KOPT-K1 (cell line): ENCODE measurements around the gene USP34.
"Not testable (repeated sequence)": the region's sequence is repeated elsewhere in the genome, so short reads cannot be mapped to it uniquely, and the experiment has no call there.

ENCODE experiments used
- H3K27ac ChIP-seq: fragments of 200-600 bp; sonication (generic); 2 replicates; pipeline ENCODE4 v1.5.1; 2016; ENCODE audit warnings: antibody characterized with exemption, mild to moderate bottlenecking, low read depth, low read length; ENCODE audit not compliant: poor library complexity, severe bottlenecking
- H3K36me3 ChIP-seq: fragments of 200-600 bp; sonication (generic); 2 replicates; pipeline ENCODE4 v1.5.1; 2017; ENCODE audit warnings: antibody characterized with exemption, mild to moderate bottlenecking, low read length, moderate library complexity; ENCODE audit not compliant: insufficient read depth
- H3K9me3 ChIP-seq: fragments of 200-600 bp; sonication (generic); 2 replicates; pipeline ENCODE4 v1.5.1; 2017; ENCODE audit warnings: antibody characterized with exemption, low read length, mild to moderate bottlenecking; ENCODE audit not compliant: insufficient read depth, poor library complexity, severe bottlenecking

USP34 gene

DNA sequence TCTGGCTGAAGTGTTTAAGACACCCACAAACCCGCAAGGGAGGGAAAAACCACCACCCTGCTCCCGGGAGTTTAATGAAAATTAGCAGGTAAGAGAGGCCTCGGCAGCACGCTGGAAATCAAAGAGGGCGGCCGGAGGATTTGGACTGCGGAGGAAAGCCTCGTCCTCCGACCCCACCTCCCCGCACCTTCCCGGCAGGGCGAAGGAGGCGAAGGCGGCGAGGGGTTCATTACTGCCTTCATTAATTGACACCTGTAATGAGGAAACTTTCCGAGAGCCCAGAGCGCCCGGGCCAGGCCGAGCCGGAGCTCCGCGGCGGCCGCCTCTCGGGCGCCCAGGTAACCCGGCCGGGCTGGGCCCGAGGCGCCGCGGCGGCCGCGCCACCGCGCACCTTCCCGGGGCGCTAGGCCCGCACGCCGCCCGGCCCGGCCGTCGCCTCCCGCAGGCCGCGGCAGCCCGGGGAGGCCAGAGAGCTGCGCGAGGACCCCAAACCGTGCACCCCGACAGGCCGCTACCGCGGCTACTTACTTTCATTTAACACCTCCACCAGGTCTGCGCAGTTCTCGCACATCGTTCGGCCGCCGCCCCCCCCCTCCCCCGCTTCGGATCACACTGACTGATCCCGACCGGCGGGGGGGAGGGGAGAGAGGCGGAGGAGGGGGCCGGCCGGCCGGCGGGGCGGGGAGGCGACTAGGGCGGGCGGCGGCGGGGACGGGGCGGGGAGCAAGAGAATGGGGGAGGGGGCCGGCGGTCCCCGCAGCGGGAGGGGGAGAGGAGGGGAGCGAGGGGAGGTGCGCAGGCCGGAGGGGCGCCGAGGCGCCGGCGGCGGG lies 550 bp downstream of the USP34 start:
- Histone ChIP-seq H3K9me3 (no peaks in the 10 kb centered on the region), H3K36me3 (peaks cover 30% of the 10 kb centered on the region), H3K27ac (peak overlapping the region; percentile 76)

DNA sequence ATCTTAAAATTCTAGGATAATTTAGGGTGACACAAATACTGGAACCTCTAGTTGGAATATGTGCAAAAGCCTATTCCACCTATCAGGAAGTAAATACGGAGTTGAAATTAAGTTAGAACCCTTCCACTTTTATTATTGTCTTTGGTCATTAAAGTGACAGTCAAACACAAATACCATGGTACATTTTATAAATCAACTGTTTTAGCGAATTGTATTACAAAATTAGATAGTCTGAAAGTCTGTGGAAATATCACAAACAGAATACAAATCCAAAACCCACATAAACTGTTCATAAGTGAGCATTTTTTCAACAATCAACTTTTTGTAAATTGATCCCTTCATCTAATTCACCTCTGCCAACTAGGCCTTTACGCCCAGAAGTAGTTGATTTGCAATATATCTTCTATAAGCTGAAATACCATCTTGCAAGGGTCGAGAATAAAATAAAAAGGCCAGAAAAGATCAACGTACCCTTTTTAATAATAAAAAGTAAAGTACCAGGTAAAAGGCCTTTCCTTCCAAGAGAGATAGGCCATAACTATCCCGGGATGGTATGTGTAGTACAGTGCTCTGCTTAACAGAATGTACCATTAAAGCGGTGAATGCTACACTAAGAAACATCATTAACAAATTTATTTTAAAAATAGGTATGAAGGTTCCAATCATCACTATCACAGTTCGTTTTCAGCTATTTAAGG lies 1.3 kb downstream of the USP34 start:
- no peaks in the 10 kb centered on the region for H3K9me3 ChIP-seq
- peak overlapping the region; percentile 76 for H3K27ac ChIP-seq
- H3K36me3 ChIP-seq, result peaks cover 30% of the 10 kb centered on the region

DNA sequence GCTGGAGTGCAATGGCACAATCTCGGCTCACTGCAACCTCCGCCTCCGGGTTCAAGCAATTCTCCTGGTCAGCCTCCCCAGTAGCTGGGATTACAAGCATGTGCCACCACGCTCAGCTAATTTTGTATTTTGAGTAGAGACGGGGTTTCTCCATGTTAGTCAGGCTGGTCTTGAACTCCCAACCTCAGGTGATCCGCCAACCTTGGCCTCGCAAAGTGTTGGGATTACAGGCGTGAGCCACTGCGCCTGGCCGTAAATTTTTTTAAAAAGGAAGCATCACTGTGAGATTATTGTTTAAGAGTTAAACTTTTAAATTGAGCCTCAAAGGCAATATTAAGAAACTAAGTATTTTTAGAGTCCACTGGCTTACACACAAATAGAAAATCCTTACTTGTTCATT lies 2.7 kb downstream of the USP34 start:
- H3K36me3 ChIP-seq, result peaks cover 30% of the 10 kb centered on the region
- H3K9me3 ChIP-seq, H3K27ac ChIP-seq: not testable (repeated sequence)

DNA sequence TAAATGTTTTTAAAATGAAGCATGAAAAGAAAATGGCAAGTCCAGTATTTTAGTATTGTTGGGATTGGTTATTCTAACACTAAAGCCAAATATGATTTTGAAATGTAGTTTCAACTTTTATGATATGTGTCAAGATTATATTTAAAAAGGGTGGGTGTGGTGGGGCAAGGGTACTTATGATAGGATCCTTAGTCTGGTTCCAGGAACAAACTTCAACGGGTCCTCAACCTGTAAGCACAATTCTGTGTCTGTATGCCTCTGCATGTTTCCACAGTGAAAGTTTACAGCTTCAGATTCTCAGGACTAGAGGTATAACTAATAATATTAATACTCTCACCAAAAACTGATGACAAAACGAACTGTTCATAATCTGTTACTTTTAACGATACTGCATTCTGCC lies 5.8 kb downstream of the USP34 start:
- H3K36me3 ChIP-seq, result peaks cover 38% of the 10 kb centered on the region
- no peaks in the 10 kb centered on the region for H3K9me3 ChIP-seq
- H3K27ac ChIP-seq, result no peak overlapping the region

DNA sequence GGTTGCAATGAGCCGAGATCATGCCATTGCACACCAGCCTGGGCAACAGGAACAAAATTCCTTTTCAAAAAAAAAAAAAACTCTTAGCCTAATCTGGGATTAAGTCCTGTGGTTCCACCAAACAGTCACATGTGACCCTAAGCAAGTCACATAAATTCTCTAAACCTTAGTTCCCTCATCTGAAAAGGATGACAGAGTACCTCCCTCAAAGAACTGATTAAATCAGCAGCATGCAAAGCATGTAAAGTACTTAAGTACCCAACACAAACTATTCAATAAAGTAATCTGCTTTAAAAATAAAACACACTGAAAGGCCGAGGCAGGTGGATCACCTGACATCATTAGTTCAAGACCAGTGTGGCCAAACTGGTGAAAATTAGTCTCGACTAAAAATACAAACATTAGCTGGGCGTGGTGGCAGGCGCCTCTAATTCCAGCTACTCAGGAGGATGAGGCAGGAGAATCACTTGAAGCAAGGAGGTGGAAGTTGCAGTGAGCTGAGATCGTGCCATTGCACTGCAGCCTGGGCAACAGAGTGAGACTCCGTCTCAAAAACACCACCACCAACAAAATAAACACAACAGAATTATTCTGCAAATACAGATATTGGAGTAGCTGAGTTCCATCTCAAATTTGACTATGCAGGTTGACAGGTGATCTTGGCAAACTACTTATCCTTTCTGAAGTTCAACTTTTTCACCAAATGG lies 7.0 kb downstream of the USP34 start:
- H3K9me3 ChIP-seq, result no peaks in the 10 kb centered on the region
- peaks cover 40% of the 10 kb centered on the region for H3K36me3 ChIP-seq
- H3K27ac ChIP-seq, result no peak overlapping the region

DNA sequence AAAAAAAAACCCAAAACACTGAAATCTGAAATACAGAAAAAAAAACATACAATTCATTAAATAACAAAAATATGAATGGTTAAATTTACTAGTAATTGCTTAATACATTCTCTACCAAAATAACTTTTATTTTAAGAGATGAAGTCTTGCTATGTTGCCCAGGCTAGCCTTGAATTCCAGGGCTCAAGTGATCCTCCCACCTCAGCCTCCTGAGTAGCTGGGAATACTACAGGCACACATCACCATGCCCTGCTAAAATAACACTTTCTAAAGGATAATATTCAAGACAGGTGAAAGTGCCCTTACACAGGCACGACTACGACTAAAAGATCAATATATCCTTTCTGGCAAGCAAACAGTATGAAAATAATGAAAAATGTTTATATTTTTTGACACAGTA lies 9.5 kb downstream of the USP34 start:
- Histone ChIP-seq H3K36me3 (peaks cover 37% of the 10 kb centered on the region), H3K9me3 (no peaks in the 10 kb centered on the region), H3K27ac (no peak overlapping the region)

DNA sequence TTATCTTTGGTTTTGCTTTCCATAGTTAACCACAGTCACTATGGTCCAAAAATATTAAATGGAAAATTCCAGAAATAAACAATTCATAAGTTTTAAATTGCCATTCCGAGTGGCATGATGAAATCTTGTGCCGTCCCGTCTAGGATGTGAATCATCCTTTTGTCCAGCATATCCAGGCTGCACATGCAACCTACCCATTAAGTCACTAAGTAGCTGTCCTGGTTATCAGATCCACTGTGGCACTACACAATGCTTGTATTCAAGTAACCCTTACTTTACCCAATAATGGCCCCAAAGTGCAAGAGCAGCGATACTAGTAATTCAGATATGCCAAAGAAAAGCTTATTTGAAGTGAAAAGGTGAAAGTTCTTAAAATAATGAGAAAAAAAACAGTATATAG lies 10.7 kb downstream of the USP34 start:
- Histone ChIP-seq H3K27ac (no peak overlapping the region), H3K9me3 (no peaks in the 10 kb centered on the region), H3K36me3 (peaks cover 33% of the 10 kb centered on the region)

DNA sequence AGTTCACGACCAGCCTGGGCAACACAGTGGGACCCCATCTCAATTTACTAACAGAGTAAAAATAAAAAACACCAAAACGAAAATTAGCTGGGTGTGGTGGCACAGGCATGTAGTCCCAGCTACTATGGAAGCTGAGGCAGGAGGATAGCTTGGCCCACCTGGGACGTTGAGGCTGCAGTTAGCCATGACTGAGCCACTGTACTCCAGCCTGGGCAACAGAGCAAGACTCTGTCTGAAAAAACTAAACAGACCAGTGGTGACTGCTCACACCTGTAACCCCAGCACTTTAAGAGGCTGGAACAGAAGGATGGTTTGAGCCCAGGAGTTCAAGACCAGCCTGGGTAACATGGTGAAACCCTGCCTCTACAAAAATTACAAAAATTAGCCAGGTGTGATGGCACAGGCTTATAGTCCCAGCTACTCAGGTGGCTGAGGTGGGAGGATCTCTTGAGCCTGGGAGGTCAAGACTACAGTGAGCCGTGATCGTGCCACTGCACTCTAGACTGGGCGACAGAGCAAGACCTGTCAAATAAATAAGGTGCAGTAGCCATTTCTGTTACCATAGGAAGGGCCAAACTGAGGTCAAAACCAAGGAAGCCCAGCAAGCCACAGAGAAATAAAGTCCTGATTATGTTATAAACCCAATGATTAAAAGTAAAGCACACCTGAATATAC lies 14.0 kb downstream of the USP34 start:
- Histone ChIP-seq H3K9me3 (no peaks in the 10 kb centered on the region), H3K36me3 (peaks cover 30% of the 10 kb centered on the region), H3K27ac (no peak overlapping the region)

DNA sequence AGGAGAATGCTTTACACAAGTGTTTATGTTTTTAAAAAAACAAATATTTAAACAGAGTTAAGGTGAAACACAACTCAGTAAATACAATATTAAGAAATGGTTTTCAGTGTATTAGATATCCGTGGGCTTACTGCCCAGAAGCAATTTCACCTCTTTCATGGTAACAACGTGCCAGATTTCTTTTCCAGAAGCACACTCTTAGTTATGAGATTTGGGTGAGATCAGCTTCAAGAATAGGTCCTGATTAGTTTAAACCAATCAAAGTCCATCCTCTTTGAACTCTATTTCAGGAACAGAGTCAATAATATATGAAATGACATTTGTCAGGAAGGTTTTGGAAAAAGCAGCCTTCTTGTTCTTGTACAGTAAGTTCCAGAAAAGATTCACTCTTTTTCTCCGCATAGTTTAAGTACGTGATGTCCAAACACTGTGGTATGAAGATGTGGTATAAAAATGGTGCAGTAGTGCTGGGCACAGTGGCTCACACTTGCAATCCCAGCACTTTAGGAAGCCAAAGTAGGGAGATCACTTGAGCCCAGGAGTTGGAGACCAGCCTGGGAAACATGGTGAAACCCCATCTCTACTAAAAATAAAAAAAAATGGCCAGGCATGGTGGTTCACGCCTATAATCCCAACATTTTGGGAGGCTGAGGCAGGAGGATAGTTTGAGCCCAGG lies 14.7 kb downstream of the USP34 start:
- H3K27ac ChIP-seq, result no peak overlapping the region
- peaks cover 33% of the 10 kb centered on the region for H3K36me3 ChIP-seq
- H3K9me3 ChIP-seq, result no peaks in the 10 kb centered on the region

DNA sequence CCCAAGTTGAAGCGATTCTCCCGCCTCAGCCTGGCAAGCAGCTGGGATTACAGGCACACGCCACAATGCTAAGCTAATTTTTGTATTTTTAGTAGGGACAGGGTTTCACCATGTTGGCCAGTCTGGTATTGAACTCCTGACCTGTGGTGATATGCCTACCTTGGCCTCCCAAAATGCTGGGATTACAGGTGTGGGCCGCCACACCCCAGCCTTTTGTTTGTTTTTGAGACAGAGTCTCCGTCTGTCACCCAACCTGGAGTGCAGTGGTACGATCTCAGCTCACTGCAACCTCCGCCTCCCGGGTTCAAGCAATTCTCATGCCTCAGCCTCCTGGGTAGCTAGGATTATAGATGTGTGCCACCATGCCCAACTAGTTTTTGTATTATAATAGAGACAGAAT lies 15.9 kb downstream of the USP34 start:
- H3K36me3 ChIP-seq, result peaks cover 23% of the 10 kb centered on the region
- not testable (repeated sequence) for H3K9me3 ChIP-seq, H3K27ac ChIP-seq

DNA sequence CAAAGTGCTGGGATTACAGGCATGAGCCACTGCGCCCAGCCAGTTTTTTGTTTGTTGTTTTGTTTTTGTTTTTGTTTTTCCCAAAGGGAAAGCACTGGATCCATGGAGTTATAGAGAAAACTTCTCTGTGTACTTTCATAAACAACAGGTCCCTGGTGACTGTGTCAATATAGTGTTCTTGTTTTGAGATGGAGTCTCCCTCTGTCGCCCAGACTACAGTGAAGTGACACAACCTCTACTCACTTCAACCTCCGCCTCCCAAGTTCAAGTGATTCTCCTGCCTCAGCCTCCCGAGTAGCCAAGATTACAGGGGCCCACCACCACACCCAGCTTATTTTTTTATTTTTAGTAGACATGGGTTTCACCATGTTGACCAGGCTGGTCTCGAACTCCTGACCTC lies 16.5 kb downstream of the USP34 start:
- H3K27ac ChIP-seq, result no peak overlapping the region
- peaks cover 22% of the 10 kb centered on the region; the same call in 1 of the 2 replicates for H3K36me3 ChIP-seq

DNA sequence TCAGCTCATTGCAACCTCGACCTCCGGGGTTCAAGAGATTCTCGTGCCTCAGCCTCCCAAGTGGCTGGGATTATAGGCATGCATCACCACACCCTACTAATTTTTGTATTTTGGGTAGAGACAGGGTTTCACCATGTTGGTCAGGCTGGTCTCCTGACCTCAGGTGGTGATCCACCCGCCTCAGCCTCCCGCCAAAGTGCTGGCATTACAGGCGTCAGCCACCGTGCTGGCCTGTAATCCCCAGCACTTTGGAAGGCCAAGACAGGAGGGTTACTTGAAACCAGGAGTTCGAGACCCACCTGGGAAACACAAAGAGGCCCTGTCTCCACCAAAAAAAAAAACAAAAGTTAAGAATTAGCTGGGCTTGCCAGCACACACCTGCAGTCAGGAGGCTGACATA lies 18.5 kb downstream of the USP34 start:
- Histone ChIP-seq H3K27ac (no peak overlapping the region), H3K36me3 (peaks cover 8% of the 10 kb centered on the region; the same call in 1 of the 2 replicates), H3K9me3 (peaks cover 7% of the 10 kb centered on the region)

More for the DNA sequence above, 16.5 kb downstream of the USP34 start:
- peaks cover 4% of the 10 kb centered on the region for H3K9me3 ChIP-seq

DNA sequence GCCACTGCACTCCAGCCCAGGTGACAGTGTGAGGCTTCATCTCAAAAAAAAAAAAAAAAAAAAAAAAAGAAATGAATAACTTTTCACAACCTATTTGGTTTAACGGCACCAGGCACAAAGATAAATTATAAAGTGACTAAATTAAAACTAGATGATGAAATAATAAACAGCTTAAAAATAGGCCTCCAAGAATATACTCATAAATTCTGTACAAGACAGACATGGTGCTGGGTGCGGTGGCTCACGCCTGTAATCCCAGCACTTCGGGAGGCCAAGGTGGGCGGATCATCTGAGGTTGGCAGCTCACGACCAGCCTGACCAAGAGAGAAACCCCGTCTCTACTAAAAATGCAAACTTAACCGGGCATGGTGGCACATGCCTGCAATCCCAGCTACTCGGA lies 19.7 kb downstream of the USP34 start:
- peaks cover 7% of the 10 kb centered on the region for H3K9me3 ChIP-seq
- peaks cover 5% of the 10 kb centered on the region; the same call in 1 of the 2 replicates for H3K36me3 ChIP-seq
- no peak overlapping the region for H3K27ac ChIP-seq

DNA sequence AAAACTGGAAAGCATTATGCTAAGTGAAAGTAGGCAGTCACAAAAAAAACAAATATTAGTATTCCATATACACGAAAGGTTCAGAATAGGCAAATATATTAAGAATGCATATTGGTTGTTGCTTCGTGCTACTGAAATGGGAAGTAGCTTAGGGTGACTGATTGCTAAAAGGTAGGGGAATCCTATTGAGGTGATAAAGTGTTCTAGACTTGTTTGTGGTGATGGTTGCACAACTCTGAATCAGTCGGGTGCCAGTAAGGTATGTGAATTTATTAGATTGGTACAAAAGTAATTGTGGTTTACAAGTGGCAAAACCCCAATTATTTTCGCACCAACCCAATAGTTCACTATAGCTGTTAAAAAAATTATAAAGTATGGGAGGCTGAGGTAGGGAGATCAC lies 20.7 kb downstream of the USP34 start:
- peaks cover 7% of the 10 kb centered on the region for H3K9me3 ChIP-seq
- no peak overlapping the region for H3K27ac ChIP-seq
- H3K36me3 ChIP-seq, result peaks cover 5% of the 10 kb centered on the region; the same call in 1 of the 2 replicates
